HG03520 (cell line): ENCODE data around the gene HOXC5.
"Not testable (repeated sequence)": the region's sequence is repeated elsewhere in the genome, so short reads cannot be mapped to it uniquely, and the experiment has no call there.

Experiments used
- ATAC-seq: cut with Tn5 transposase; IDR thresholded peaks from one replicate; pipeline ENCODE4 v1.9.1; 2021; ENCODE audit warnings: mild to moderate bottlenecking, moderate library complexity; ENCODE audit not compliant: unreplicated experiment

The HOXC5 gene

GRCh38 chr12:54032086-54032619 lies 697 bp upstream of the HOXC5 start:
- ATAC-seq: no peak

- no peak for ATAC-seq
These were observed 493 bp downstream of the HOXC5 start for GRCh38 chr12:54033106-54033979.

- no peak for ATAC-seq
These were observed 1.3 kb downstream of the HOXC5 start for GRCh38 chr12:54033980-54034784.

GRCh38 chr12:54034785-54035310 lies 2.0 kb downstream of the HOXC5 start:
- ATAC-seq: no peak

GRCh38 chr12:54035568-54036264 lies 2.9 kb downstream of the HOXC5 start:
- no peak for ATAC-seq

- no peak for ATAC-seq
These were observed 3.9 kb downstream of the HOXC5 start for GRCh38 chr12:54036620-54037359.

- ATAC-seq: no peak
These were observed 4.8 kb downstream of the HOXC5 start for GRCh38 chr12:54037360-54038283.

GRCh38 chr12:54038284-54038870 lies 5.5 kb downstream of the HOXC5 start:
- ATAC-seq: no peak

GRCh38 chr12:54038871-54039414 lies 6.1 kb downstream of the HOXC5 start:
- ATAC-seq: no peak

GRCh38 chr12:54039417-54040147 lies 6.7 kb downstream of the HOXC5 start:
- no peak for ATAC-seq

GRCh38 chr12:54040148-54040494 lies 7.3 kb downstream of the HOXC5 start:
- ATAC-seq: no peak

- no peak for ATAC-seq
These were observed 7.8 kb downstream of the HOXC5 start for GRCh38 chr12:54040648-54041047.

GRCh38 chr12:54041097-54041690 lies 8.3 kb downstream of the HOXC5 start:
- no peak for ATAC-seq

- not testable (repeated sequence) for ATAC-seq
These were observed 9.2 kb downstream of the HOXC5 start for GRCh38 chr12:54042033-54042432.

- ATAC-seq: no peak
These were observed 10.4 kb downstream of the HOXC5 start for GRCh38 chr12:54042970-54043853.

GRCh38 chr12:54044425-54045103 lies 11.7 kb downstream of the HOXC5 start:
- no peak for ATAC-seq
